Retinal pigment epithelial cell (primary cell): ENCODE results near the gene SLC2A9.

ENCODE experiments used
- DNase-seq: peaks from one replicate; pipeline ENCODE4 v3.0.0-alpha.2; 2010; ENCODE audit warnings: low read depth
- H3K4me3 ChIP-seq: 2 replicates; pipeline ENCODE4 v1.5.1; 2011; ENCODE audit warnings: mild to moderate bottlenecking, low read length, control low read depth, moderate library complexity
- CTCF ChIP-seq: conservative IDR thresholded peaks from 2 replicates; pipeline ENCODE4 v1.5.1; 2011; ENCODE audit warnings: low read depth, low read length, control low read depth, inconsistent platforms

The SLC2A9 gene

DNA sequence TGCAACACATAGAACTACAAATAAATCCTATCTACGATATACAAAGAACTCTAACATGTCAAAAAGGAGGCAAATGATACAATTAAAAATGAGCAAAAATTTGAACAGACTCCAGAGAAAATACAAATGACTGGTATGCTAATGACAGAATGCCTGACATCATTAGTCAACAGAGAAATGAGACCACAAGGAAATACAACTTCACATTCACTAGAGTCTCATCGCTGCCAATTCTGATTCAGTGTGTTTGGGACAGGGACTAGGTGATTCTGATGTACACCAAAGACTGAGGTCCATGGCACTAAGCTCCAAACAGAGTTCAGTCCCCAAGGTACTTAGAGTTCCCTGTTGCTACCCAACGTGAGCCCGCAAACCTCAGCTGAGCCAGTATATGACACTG is 23.4 kb downstream of the SLC2A9 start:
- no peak for TF ChIP-seq CTCF
- H3K4me3 ChIP-seq = no peak overlapping the region
- DNase-seq = no peak

- TF ChIP-seq CTCF = no peak
- no peak overlapping the region for H3K4me3 ChIP-seq
- no peak for DNase-seq
Measured at GRCh38 chr4:9996319-9997110, 24.8 kb downstream of the SLC2A9 start.

DNA sequence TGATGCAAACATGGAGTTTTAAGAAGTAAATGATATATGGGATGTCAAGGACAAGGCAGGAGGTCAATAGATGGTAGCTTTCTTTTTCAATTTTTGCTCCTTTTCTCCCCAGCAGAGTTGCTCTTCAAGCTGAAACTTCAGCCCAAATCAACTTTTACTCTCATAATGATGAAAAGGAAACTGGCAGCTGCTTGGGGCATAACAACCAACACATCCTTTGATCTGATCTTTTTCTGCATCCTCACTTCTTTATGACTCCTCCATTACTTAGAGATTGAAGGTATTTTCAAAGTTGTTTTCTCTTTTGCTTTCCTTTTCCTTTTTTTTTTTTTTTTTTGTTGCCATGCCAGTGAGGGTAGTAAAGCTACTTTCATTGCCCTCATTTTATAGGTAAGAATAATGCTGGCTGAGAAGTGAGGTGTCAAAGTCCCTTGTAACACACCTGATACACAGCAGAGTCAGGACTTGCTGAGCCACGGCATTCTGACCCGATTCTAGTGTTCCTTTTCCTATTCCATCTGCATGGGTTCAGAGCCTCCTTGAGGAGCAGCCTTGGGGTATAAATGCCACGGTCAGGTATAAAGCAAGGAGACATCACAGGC is 26.9 kb downstream of the SLC2A9 start:
- no peak for DNase-seq
- TF ChIP-seq CTCF = no peak
- H3K4me3 ChIP-seq = no peak overlapping the region

GRCh38 chr4:9989918-9990635 is 31.2 kb downstream of the SLC2A9 start:
- TF ChIP-seq CTCF = no peak
- DNase-seq = no peak
- H3K4me3 ChIP-seq = no peak overlapping the region

GRCh38 chr4:9988933-9989332 is 32.4 kb downstream of the SLC2A9 start:
- H3K4me3 ChIP-seq = no peak overlapping the region
- DNase-seq = no peak
- no peak for TF ChIP-seq CTCF

- no peak for TF ChIP-seq CTCF
- no peak overlapping the region for H3K4me3 ChIP-seq
- DNase-seq = no peak
Measured at GRCh38 chr4:9988363-9988749, 32.9 kb downstream of the SLC2A9 start.
